GM12878 (cell line): Measurements from ENCODE around the gene INPP5D. TPM values are rescaled to one million over a fixed set of nuclear protein-coding genes. Genes with fewer than 3 reads are reported as not detected.
A peak's percentile ranks its signal among the peaks of the same experiment; 100 is the strongest.

Source experiments
- ATAC-seq: fragments of 200-7000 bp; cut with Tn5 transposase; 3 replicates; pipeline ENCODE4 v1.9.1; 2020; ENCODE audit warnings: mild to moderate bottlenecking, moderate library complexity
- BruUV-seq: library from RNA; stranded (reverse); fragments of 400-500 nt; replicated peaks from 2 replicates; lab custom pipeline; 2021; lab: Mats Ljungman, UMichigan
- CTCF ChIA-PET: fragments of 300-600 bp; sonication (Branson Sonifier 250); formaldehyde crosslinking; extraction: SDS; loops from one replicate; lab custom pipeline; 2021; ENCODE audit warnings: inconsistent platforms; lab: Yijun Ruan, JAX
- POLR2A ChIA-PET: fragments of 350-600 bp; formaldehyde crosslinking; extraction: SDS; loops from one replicate; lab custom pipeline; 2021; ENCODE audit warnings: inconsistent platforms; lab: Charles Lee
- RAD21 ChIA-PET: fragments of 300-600 bp; sonication (Branson Sonifier 250); formaldehyde crosslinking; loops from one replicate; lab custom pipeline; 2023; ENCODE audit warnings: antibody characterized with exemption; ENCODE audit not compliant: unreplicated experiment; lab: Charles Lee
- SMC1A ChIA-PET: fragments of 300-600 bp; sonication (Branson Sonifier 250); formaldehyde crosslinking; loops from one replicate; lab custom pipeline; 2023; ENCODE audit not compliant: unreplicated experiment, uncharacterized antibody; lab: Charles Lee
- DNase-seq: peaks from one replicate; pipeline ENCODE4 v3.0.0-alpha.2; 2011; ENCODE audit warnings: low read depth, low spot score
- FAIRE-seq: peaks from 3 replicates; lab custom pipeline; 2011; peaks lifted over from hg19 to GRCh38; lab: Jason Lieb, UNC
- H2AFZ ChIP-seq: 2 replicates; pipeline ENCODE4 v1.6.0; 2011; ENCODE audit warnings: low read depth, low read length, control low read depth; ENCODE audit not compliant: control insufficient read depth
- H3K27ac ChIP-seq: 2 replicates; pipeline ENCODE4 v1.5.1; 2011; ENCODE audit warnings: control low read depth; ENCODE audit not compliant: control insufficient read depth, insufficient read depth
- H3K27me3 ChIP-seq, 2 experiments: replicated peaks in 1 of 2; 2 replicates each; pipeline versions ENCODE4 v1.6.0 to v1.6.1; 2011; ENCODE audit warnings: low read length in 1 of 2; ENCODE audit not compliant: control insufficient read depth in 2 of 2, insufficient read depth in 2 of 2
- H3K36me3 ChIP-seq, 2 experiments: 2 replicates each; pipeline ENCODE4 v1.5.1; 2011; ENCODE audit warnings: low read length in 1 of 2; ENCODE audit not compliant: control insufficient read depth in 2 of 2, insufficient read depth in 2 of 2
- H3K4me1 ChIP-seq: 2 replicates; pipeline ENCODE4 v1.6.1; 2011; ENCODE audit warnings: mild to moderate bottlenecking, low read length, moderate library complexity, mixed read lengths; ENCODE audit not compliant: control insufficient read depth, insufficient read depth
- H3K4me2 ChIP-seq: 2 replicates; pipeline ENCODE4 v1.6.0; 2011; ENCODE audit warnings: control low read depth; ENCODE audit not compliant: control insufficient read depth, insufficient read depth
- H3K4me3 ChIP-seq: fragments of 200-600 bp; sonication (generic); 2 replicates; pipeline ENCODE4 v1.5.1; 2016
- H3K79me2 ChIP-seq: 2 replicates; pipeline ENCODE4 v1.6.0; 2011; ENCODE audit warnings: low read length; ENCODE audit not compliant: control insufficient read depth, insufficient read depth
- H3K9ac ChIP-seq: 2 replicates; pipeline ENCODE4 v1.8.0; 2011; ENCODE audit warnings: low read length, control low read depth, mixed read lengths; ENCODE audit not compliant: control insufficient read depth, insufficient read depth
- H3K9me3 ChIP-seq: replicated peaks from 3 replicates; pipeline ENCODE4 v1.5.1; 2011; ENCODE audit warnings: mild to moderate bottlenecking, low read length; ENCODE audit not compliant: control insufficient read depth, insufficient read depth
- H4K20me1 ChIP-seq: 2 replicates; pipeline ENCODE4 v1.6.0; 2011; ENCODE audit not compliant: control insufficient read depth, insufficient read depth
- CEBPB ChIP-seq, 2 experiments: fragments of 150-350 bp in 1 of 2; IDR thresholded peaks; 2 replicates each; pipeline ENCODE4 v1.6.1; 2012 to 2014; ENCODE audit warnings: low read depth in 2 of 2, low read length in 2 of 2, borderline replicate concordance in 1 of 2, inconsistent platforms in 1 of 2
- LARP7 ChIP-seq: fragments of 450-650 bp; IDR thresholded peaks from 2 replicates; pipeline ENCODE4 v1.6.1; 2017; ENCODE audit warnings: mild to moderate bottlenecking
- MYC ChIP-seq: IDR thresholded peaks from 2 replicates; pipeline ENCODE4 v1.6.1; 2011; ENCODE audit warnings: mild to moderate bottlenecking, low read length, moderate library complexity, inconsistent platforms; ENCODE audit not compliant: insufficient read depth, insufficient replicate concordance, insufficient read length, severe bottlenecking
- NFIC ChIP-seq: IDR thresholded peaks from 2 replicates; pipeline ENCODE4 v1.6.1; 2012; ENCODE audit warnings: low read depth, mild to moderate bottlenecking, inconsistent platforms, low read length, moderate library complexity
- SP1 ChIP-seq: IDR thresholded peaks from one replicate; pipeline ENCODE4 v1.6.1; 2011; ENCODE audit warnings: low read depth, low read length
- YBX1 ChIP-seq: fragments of 450-650 bp; IDR thresholded peaks from 2 replicates; pipeline ENCODE4 v1.6.1; 2016; ENCODE audit warnings: antibody characterized with exemption
- WGBS: methylation state at CpG from one replicate; pipeline ENCODE4 v1.1.6; 2016; ENCODE audit warnings: low lambda C conversion rate; ENCODE audit not compliant: insufficient replicate concordance, insufficient coverage; ENCODE audit errors: missing lambda C conversion rate; 5-methylcytosine and 5-hydroxymethylcytosine counted together
- in situ Hi-C: fragments of 300-500 bp; cut with MboI; formaldehyde crosslinking; loops from 9 replicates; pipeline ENCODE4 v1.14.3; 2018; ENCODE audit warnings: mixed read lengths
- intact Hi-C: fragments of 100-400 bp; cut with micrococcal nuclease; formaldehyde crosslinking; loops from one replicate; pipeline ENCODE4 v1.14.2; 2022; ENCODE audit not compliant: unreplicated experiment
- polyA plus RNA-seq, 11 experiments: library from polyadenylated mRNA; depleted of rRNA in 4 of 11; unstranded in 6 of 11; stranded (reverse) in 5 of 11; fragments of >200 nt; fragmentation: Nextera tagmentation in 4 of 11; fragmentation: Illumina TruSeq in 1 of 11; extraction: Ambion mirVana in 4 of 11; extraction: Trizol in 1 of 11; gene quantifications; 1 replicate in 1 of 11; 2 replicates in 10 of 11; pipeline versions ENCODE4 v1.2.1 to v1.2.3, GENCODE V29; 2011 to 2016; ENCODE audit warnings: inconsistent platforms in 2 of 11, missing spikeins in 2 of 11, low read depth in 1 of 11
- total RNA-seq, 4 experiments: library from RNA; depleted of rRNA in 3 of 4; stranded (reverse); fragments of >200 nt in 3 of 4; fragmentation: Illumina TruSeq in 1 of 4; extraction: Trizol in 1 of 4; gene quantifications; 2 replicates each; pipeline versions ENCODE4 v1.2.1 to v1.2.3, GENCODE V29; 2013 to 2021
- TF ChIP-seq, protein P1 (sequence below): fragments of 450-650 bp; IDR thresholded peaks from 2 replicates; pipeline ENCODE4 v1.6.1; 2017; ENCODE audit warnings: mild to moderate bottlenecking, moderate library complexity

INPP5D gene
- total and polyA plus RNA-seq, 10 of the 15 experiments (the other 5 are each of a cell fraction or from before 2014, with no cell fraction given) = 11.8 to 139 (median 88.8) TPM

DNA sequence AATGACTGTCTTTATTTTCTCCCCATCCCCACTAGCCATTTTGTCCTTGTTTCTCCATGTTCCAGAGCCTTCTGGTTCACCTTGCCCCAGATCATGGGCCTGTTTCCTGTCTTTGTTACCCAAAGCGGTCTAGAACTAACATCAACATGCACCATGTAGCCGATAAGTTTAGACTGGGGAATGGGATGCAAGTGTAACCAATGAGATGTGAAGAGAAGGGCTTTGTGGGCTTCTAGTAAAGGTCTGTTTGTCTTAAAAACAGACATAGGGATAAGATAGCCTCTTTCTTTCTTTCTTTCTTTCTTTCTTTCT lies 25.7 kb downstream of the INPP5D start:
- SMC1A ChIA-PET = interaction anchor here (1.4 to 17.9 kb wide), 5 partner anchors 8 to 164 kb away, joined by 3 to 351 read pairs (median 43); partner anchors contain the start of gene INPP5D
- Histone ChIP-seq H4K20me1 (no peaks in the 10 kb centered on the region), H3K79me2 (peaks cover 81% of the 10 kb centered on the region), H3K4me1 (peaks cover 80% of the 10 kb centered on the region), H3K27ac (peak overlapping the region; percentile 100)
- RAD21 ChIA-PET = interaction anchor here (1.0 to 15.1 kb wide), 7 partner anchors 10 to 116 kb away, joined by 3 to 361 read pairs (median 6); partner anchors contain the start of gene INPP5D
- DNase-seq (no peak), ATAC-seq (no peak)
- POLR2A ChIA-PET = interaction anchor here (1.0 to 2.4 kb wide), 7 partner anchors 15 to 138 kb away, joined by 3 to 27 read pairs (median 4); no protein-coding TSS in a partner anchor
- TF ChIP-seq NFIC (no peak), MYC (no peak), YBX1 (no peak), CEBPB (IDR thresholded peaks at IDR 0.05; ENCODE audit: borderline replicate concordance in 1 of 2, low read depth in 2 of 2, low read length in 2 of 2) (no peak), SP1 (no peak), LARP7 (no peak)
- TF ChIP-seq, protein P1, sequence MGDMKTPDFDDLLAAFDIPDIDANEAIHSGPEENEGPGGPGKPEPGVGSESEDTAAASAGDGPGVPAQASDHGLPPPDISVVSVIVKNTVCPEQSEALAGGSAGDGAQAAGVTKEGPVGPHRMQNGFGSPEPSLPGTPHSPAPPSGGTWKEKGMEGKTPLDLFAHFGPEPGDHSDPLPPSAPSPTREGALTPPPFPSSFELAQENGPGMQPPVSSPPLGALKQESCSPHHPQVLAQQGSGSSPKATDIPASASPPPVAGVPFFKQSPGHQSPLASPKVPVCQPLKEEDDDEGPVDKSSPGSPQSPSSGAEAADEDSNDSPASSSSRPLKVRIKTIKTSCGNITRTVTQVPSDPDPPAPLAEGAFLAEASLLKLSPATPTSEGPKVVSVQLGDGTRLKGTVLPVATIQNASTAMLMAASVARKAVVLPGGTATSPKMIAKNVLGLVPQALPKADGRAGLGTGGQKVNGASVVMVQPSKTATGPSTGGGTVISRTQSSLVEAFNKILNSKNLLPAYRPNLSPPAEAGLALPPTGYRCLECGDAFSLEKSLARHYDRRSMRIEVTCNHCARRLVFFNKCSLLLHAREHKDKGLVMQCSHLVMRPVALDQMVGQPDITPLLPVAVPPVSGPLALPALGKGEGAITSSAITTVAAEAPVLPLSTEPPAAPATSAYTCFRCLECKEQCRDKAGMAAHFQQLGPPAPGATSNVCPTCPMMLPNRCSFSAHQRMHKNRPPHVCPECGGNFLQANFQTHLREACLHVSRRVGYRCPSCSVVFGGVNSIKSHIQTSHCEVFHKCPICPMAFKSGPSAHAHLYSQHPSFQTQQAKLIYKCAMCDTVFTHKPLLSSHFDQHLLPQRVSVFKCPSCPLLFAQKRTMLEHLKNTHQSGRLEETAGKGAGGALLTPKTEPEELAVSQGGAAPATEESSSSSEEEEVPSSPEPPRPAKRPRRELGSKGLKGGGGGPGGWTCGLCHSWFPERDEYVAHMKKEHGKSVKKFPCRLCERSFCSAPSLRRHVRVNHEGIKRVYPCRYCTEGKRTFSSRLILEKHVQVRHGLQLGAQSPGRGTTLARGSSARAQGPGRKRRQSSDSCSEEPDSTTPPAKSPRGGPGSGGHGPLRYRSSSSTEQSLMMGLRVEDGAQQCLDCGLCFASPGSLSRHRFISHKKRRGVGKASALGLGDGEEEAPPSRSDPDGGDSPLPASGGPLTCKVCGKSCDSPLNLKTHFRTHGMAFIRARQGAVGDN = 0 out of 2 replicates have a peak, but pooled peaks have one; percentile 9
- TF ChIP-seq, all 136 proteins: peak for 1
- 23% methylated on average over 2 of the region's 2 CpGs for WGBS
- FAIRE-seq = no peak
- Histone ChIP-seq H3K4me3 (peak overlapping the region; percentile 59), H3K9ac (peak overlapping the region; percentile 92), H2AFZ (no peak overlapping the region), H3K27me3 (no peaks in the 10 kb centered on the region), H3K36me3 (peaks cover 24 to 52% of the 10 kb centered on the region in 2 experiments), H3K4me2 (peak overlapping the region; percentile 88), H3K9me3 (no peaks in the 10 kb centered on the region)
- in situ Hi-C loops = no loop called here
- BruUV-seq = TSS peak; percentile 24
- intact Hi-C loops = no loop called here
- CTCF ChIA-PET = interaction anchor here (0.8 to 2.3 kb wide), 3 partner anchors 25 to 33 kb away, joined by 3 to 16 read pairs (median 4); partner anchors contain the start of gene INPP5D
